ENCODE data around the gene HS3ST2. TPM values are rescaled to one million over a fixed set of nuclear protein-coding genes. Genes with fewer than 3 reads are reported as not detected.

HS3ST2 gene
- total RNA-seq, 1 experiment from 2014 or later: 0.14 TPM

- BruUV-seq (replicated peaks): no TSS peak
- Mint-ChIP-seq H3K27ac (ENCODE audit: low read depth, unreplicated experiment) (no peak overlapping the region), H3K27me3 (ENCODE audit: insufficient read depth, unreplicated experiment) (peaks cover 42% of the 10 kb centered on the region), H3K9me3 (ENCODE audit: unreplicated experiment) (no peaks in the 10 kb centered on the region), H3K4me3 (ENCODE audit: unreplicated experiment) (no peak overlapping the region), H3K36me3 (ENCODE audit: insufficient read depth, unreplicated experiment) (no peaks in the 10 kb centered on the region), H3K4me1 (ENCODE audit: insufficient read depth, unreplicated experiment) (peaks cover 5% of the 10 kb centered on the region)
- TF ChIP-seq CTCF (IDR thresholded peaks at IDR 0.05; ENCODE audit: unreplicated experiment): no peak
- DNase-seq (ENCODE audit: unreplicated experiment): no peak
- POLR2A ChIA-PET: no interaction called here
- CTCF ChIA-PET: no interaction called here
- intact Hi-C loops (cut with micrococcal nuclease): no loop called here
These were observed 42.4 kb upstream of the HS3ST2 start for GRCh38 chr16:22771551-22771950.

- DNase-seq (ENCODE audit: unreplicated experiment): no peak
- Mint-ChIP-seq H3K27me3 (ENCODE audit: insufficient read depth, unreplicated experiment) (peaks cover 57% of the 10 kb centered on the region), H3K4me1 (ENCODE audit: insufficient read depth, unreplicated experiment) (peaks cover 5% of the 10 kb centered on the region), H3K4me3 (ENCODE audit: unreplicated experiment) (no peak overlapping the region), H3K9me3 (ENCODE audit: unreplicated experiment) (no peaks in the 10 kb centered on the region), H3K27ac (ENCODE audit: low read depth, unreplicated experiment) (no peak overlapping the region), H3K36me3 (ENCODE audit: insufficient read depth, unreplicated experiment) (no peaks in the 10 kb centered on the region)
- ChIA-PET CTCF (no interaction called here), POLR2A (interaction anchor here (0.7 kb wide), 1 partner anchor 522 kb away, joined by 3 read pairs; no protein-coding TSS in a partner anchor)
- no peak for TF ChIP-seq CTCF (IDR thresholded peaks at IDR 0.05; ENCODE audit: unreplicated experiment)
- intact Hi-C loops (cut with micrococcal nuclease): no loop called here
- BruUV-seq (replicated peaks): no TSS peak
These were observed 38.6 kb upstream of the HS3ST2 start for GRCh38 chr16:22775220-22775922.

GRCh38 chr16:22781480-22781879 is 32.5 kb upstream of the HS3ST2 start:
- Mint-ChIP-seq H3K4me3 (ENCODE audit: unreplicated experiment) (no peak overlapping the region), H3K36me3 (ENCODE audit: insufficient read depth, unreplicated experiment) (no peaks in the 10 kb centered on the region), H3K27ac (ENCODE audit: low read depth, unreplicated experiment) (no peak overlapping the region), H3K27me3 (ENCODE audit: insufficient read depth, unreplicated experiment) (peaks cover 27% of the 10 kb centered on the region), H3K4me1 (ENCODE audit: insufficient read depth, unreplicated experiment) (no peaks in the 10 kb centered on the region), H3K9me3 (ENCODE audit: unreplicated experiment) (peaks cover 4% of the 10 kb centered on the region)
- TF ChIP-seq CTCF (IDR thresholded peaks at IDR 0.05; ENCODE audit: unreplicated experiment): no peak
- intact Hi-C loops (cut with micrococcal nuclease): no loop called here
- POLR2A ChIA-PET: no interaction called here
- no peak for DNase-seq (ENCODE audit: unreplicated experiment)
- BruUV-seq (replicated peaks): no TSS peak
- CTCF ChIA-PET: no interaction called here

GRCh38 chr16:22782314-22782713 is 31.6 kb upstream of the HS3ST2 start:
- no TSS peak for BruUV-seq (replicated peaks)
- H3K27me3 Mint-ChIP-seq (ENCODE audit: insufficient read depth, unreplicated experiment): peaks cover 19% of the 10 kb centered on the region

More at GRCh38 chr16:22782314-22782713, 31.6 kb upstream of the HS3ST2 start:
- no peak for DNase-seq (ENCODE audit: unreplicated experiment)
- no peak overlapping the region for H3K4me3 Mint-ChIP-seq (ENCODE audit: unreplicated experiment)
- intact Hi-C loops (cut with micrococcal nuclease): no loop called here
- ChIA-PET CTCF (no interaction called here), POLR2A (no interaction called here)
- H3K36me3 Mint-ChIP-seq (ENCODE audit: insufficient read depth, unreplicated experiment): no peaks in the 10 kb centered on the region
- no peaks in the 10 kb centered on the region for H3K4me1 Mint-ChIP-seq (ENCODE audit: insufficient read depth, unreplicated experiment)
- H3K27ac Mint-ChIP-seq (ENCODE audit: low read depth, unreplicated experiment): no peak overlapping the region
- TF ChIP-seq CTCF (IDR thresholded peaks at IDR 0.05; ENCODE audit: unreplicated experiment): no peak
- H3K9me3 Mint-ChIP-seq (ENCODE audit: unreplicated experiment): peaks cover 4% of the 10 kb centered on the region
